HG03159 (cell line): Measurements from ENCODE around the gene DTX4.
A peak's percentile ranks its signal among the peaks of the same experiment; 100 is the strongest.

Experiments used
- ATAC-seq: cut with Tn5 transposase; IDR thresholded peaks from one replicate; pipeline ENCODE4 v1.9.1; 2021; ENCODE audit warnings: mild to moderate bottlenecking, moderate library complexity; ENCODE audit not compliant: unreplicated experiment

Gene DTX4

DNA sequence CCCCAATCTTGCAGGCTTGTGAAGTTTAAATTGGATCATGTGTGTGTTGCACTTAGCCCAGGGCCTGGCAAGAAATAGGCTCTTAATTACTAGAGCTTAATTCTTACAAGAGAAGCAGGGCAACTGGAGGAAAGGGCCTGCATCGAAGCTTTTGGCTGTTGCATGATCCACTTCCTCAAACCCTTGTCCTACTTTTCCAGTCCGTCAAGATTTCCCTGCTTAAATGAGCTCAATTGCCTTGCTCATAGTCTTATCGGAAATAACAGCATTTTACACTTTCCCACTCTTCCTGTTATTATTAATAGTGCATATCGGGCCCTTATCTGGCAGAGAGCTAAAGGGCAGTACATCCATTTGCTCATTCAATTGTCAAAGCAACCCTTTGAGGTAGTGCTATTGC is 18.1 kb downstream of the DTX4 start:
- ATAC-seq: no peak

DNA sequence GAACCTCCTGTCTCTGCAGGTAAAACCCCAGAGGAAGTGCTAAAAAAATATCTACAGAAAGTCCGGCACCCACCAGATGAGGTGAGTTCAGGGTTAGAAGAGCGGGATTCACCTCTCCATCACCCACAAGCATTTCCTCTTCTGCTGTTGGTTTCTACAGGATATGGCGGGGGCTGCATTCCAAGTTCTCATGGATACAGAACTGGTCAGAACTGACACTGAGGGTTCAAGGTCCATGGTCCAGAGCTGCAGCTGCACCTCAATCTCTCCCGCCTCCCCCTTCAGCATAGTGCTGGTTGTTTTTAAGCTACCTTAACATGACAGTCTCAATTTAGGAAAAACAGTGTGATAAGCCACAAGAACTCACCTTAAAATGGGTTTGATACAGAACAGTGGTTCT is 19.2 kb downstream of the DTX4 start:
- ATAC-seq: no peak

DNA sequence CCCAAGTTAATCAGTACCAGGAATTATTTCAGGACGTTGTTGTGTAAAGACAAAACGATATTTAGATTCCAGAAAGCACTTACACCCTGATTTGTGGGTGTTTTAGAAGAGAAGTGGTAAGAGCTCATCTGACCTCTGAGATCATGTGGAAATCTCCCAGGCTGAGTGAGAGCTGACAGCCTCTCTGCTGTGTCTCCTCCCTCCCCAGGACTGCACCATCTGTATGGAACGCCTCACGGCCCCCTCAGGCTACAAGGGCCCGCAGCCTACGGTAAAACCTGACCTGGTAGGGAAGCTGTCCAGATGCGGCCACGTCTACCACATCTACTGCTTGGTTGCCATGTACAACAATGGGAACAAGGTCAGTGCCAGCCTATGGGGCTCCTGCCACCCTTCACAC is 20.0 kb downstream of the DTX4 start:
- no peak for ATAC-seq

DNA sequence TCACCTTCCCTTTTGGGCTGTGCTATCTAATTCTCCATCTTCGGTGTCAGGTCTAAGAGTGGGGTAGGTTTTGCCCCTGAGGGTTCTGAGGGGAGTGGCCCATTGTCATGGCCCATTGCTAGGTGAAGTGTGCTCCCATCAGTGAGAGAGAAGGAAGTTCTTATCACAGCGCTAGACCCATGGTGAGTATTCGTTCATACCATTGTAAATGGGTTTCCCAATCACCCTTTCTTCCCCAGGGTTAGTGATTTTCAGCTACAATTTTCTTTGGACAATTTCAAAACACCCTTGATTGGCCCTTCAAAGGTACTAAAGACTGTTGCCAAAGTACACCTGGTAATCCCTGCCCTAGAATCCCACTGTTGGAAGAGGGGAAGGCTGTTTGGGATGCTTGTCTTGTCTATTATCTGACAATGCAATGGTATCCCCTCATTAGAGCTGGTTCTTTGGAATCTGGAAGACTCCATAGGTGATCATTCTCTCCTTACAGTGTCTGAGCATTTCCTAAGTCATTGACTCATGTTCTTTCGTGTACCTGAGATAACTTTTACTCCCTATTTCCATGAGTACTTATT is 20.6 kb downstream of the DTX4 start:
- no peak for ATAC-seq

DNA sequence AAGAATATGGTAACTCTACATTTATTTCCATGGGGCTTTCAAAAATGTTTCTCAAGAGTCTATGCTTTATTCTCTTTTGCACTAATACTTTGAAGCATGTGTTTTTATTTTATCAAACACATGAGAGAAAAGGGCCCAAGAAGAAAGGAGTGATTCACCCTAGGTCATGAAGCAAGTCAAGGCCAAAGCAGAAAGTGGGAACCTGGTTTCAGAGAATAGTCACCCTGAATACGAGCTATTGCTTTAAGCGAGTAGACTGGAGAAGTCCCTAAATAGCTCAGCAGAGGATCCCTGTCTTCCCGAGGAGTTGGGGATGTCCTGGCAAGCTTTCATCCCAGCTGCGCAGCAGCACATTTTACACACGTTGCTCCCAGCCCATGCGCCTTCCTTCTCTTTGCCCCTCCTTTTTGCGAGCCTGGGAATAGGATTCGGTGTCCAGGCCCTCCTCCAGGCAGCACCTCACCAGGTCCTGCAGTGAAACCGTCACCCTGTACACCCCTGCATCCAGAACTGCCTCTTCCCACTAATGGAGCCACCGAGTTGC is 21.7 kb downstream of the DTX4 start:
- no peak for ATAC-seq

DNA sequence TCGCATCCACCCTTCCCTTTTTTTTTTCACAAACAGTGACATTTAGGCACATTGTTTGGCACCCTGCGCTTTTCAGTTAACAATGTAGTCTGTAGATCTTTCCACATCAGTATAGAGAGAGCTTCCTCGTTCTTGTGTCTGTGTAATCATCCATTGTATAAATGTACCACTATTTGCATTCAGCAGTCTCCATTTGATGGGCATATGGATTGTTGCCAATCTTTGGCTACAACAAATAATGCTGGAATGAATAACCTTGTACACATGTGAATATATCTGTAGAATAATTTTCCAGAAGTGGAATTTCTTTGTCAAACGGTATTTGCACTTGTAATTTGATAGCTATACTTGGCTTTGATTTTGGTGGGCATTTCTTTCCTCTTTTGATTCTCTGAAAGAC is 23.7 kb downstream of the DTX4 start:
- ATAC-seq: no peak

DNA sequence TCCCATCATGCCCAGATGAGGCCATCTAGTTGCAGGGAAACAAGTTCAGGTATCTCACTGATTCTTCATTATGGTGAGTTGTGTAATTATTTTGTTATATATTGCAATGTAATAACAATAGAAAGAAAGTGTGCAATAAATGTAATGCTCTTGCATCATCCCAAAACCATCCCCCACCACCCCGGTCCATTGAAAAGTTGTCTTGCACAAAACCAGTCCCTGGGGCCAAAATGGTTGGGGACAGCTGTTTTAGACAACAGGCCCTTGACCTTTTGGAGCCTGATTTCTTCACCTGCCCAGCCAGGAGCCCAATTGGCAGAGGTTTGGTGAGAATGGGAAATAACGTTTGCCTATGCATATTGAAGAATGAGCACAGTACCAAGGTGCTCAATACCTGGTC is 24.8 kb downstream of the DTX4 start:
- ATAC-seq: no peak

DNA sequence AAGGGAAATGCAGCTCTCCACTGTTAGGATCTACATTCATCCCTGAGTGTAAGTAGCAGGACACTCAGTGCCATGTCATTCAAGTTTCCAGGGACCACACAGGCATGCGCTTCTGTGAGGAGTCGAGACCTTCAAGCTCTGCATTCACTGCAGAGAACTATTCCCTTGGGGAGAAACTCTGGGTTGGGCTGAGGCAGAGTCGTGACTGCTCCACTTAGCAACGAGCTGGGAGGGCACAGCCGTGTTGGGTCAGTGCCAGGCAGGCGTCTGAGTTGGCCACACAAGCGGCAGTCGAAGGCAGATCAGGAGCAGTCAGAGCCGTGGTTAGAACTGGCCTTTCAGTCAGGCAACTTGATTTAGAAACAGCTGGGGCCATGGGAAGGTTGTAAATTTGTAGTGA is 26.1 kb downstream of the DTX4 start:
- ATAC-seq: no peak

DNA sequence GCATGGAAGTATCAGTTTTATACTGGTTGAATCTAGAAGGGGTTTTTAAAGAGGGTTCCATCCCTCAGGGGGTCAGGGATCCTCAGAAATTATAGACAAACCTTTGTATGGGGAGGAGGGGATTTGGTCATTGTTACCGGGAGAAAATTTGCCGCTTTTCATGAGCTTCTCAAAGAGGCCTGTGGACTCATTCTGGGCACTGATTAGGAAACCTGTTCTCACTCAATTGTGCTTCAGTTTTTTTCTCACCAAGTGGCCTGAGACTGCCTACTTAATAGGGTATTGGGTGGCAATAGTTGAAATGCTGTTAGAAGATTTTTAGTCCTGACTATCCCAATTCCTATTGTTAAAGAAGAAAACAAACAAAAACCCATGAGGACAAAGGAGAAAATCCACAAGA is 26.8 kb downstream of the DTX4 start:
- no peak for ATAC-seq

DNA sequence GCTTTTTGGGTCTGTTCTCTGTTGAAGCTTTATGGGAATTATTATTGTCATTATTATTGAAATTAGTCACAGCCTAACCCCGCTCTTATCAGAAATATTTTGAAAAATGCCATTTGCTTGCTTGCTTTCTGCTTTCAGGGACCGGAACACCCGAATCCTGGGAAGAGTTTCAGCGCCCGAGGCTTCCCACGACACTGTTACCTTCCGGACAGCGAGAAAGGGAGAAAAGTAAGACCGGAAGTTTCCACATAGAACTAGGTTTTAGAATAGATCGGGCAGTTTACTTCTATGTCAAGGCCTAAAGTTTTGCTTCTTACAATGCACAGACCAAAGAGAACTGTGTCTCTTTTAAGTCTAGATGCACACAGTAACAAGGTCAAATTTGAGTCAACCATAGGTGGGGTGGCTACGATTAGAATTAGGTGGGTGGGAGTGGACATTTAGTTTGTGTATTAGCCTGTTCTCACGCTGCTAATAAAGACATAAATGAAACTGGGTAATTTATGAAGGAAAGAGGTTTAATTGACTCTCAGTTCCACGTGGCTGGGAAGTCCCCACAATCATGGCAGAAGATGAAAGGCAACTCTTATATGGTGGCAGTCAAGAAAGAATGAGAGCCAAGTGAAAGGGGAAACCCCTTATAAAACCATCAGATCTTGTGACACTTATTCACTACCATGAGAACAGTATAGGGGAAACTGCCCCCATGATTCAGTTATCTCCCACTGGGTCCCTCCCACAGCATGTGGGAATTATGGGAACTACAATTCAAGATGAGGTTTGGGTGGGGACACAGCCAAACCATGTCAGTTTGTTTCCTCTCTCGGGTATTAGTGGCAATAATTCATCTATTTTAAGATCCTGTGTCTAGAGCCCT is 27.9 kb downstream of the DTX4 start:
- peak; percentile 45 for ATAC-seq

DNA sequence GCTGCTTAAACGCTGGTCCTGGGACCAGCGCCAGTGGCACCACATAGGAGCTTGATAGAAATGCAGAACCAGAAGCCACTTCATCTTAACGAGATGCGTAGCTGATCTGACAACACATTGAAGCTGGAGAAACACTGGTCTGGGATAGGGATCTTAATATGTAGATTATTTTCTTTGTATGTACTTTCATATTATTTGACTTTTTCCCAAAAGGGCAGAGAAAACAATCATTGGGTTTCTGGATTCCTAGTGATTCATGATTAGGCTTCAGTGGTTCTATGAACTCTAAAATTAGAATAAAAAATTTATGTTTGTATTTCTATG is 28.5 kb downstream of the DTX4 start:
- ATAC-seq: no peak

DNA sequence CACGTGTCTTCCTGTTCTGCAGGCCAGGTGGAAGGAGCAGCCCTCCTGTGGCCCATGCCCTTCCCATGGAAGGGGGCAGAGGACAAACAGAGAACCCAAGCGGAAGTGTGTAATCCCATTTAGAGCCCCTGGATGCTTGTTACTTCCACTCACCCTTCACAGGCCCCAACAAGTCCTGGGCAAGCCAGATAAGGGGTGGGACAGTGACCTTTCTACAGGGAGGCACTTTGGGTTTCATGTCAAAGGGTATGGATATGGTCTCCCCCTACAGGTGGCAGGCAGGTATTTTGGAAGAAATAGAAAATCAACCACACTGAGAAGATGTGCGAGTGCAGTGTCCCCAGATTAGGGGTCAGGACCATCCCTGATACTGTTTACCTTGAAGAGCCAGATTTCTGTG is 29.4 kb downstream of the DTX4 start:
- no peak for ATAC-seq

DNA sequence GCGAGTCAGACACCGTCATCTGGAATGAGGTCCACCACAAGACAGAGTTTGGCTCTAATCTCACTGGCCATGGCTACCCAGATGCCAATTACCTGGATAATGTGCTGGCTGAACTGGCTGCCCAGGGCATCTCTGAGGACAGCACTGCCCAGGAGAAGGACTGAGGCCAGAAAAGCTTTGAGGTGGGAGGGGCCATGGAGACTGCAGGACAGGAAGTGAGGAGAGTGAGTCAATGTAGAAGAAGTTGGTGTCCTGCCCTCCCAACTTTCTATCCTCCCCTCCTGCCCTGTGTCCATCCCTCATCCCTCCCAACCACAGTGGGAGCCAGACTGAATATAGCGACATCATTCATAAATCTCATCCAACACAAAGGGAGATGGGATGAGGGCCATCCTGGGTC is 32.8 kb downstream of the DTX4 start:
- ATAC-seq: no peak

DNA sequence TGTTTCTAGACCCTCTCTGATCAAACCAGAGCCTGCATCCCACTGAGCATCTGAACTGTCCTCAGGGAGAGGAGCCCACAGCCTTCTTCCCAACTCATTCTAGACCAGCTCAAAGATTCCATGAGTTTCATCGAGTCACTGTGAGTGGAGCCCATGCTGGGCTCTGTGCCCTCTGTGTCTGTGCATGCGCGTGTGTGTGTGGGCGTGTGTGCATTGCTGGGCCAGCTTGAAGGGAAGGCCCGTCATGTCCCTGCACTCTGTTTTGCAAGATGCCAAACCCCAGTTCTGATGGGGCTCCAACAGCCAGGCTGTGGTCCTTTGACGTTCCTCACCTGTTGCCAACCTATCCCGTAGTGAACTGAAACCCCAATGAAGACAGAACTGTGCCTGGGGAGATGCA is 33.7 kb downstream of the DTX4 start:
- ATAC-seq: no peak

DNA sequence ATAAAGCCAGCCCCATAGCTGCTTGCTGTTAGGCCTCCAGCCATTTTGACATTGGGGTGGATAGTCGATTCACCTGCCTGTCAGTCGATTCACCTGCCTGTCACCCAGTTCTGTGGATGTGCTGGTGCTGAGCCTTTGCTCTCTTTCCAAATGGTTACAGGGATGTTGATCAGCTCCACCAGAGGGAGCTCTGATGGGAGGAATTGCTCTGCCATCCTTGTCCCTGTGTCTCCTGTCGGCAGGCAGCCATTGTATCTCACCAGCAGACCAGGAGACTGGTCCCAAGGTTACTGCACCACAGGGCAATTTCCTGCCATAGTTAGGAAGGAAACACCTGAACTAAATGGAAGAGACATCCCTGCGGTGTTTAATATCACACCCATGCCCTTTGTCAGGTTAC is 34.7 kb downstream of the DTX4 start:
- ATAC-seq: no peak

DNA sequence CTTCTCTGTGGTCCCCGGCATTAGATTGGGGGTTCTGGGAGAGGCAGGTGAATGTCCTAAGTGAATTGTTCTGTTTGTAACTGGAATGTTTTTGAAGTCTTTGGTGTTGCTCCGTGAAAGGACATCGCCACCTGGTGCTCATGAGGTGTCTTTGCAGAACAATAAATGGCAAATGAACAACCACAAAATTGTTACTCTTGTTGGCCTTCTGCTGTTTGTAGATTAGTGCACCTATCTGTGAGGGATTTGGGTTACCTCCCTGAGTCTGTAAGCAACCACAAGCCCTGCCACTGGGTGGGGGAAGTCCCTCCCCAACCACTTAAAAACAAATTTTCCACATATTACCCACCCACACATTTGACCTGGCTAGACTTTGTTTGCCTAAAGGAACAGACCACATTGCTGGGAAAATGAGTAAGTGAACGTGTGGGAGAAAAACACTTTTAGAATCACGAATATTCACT is 36.1 kb downstream of the DTX4 start:
- peak; percentile 64 for ATAC-seq

DNA sequence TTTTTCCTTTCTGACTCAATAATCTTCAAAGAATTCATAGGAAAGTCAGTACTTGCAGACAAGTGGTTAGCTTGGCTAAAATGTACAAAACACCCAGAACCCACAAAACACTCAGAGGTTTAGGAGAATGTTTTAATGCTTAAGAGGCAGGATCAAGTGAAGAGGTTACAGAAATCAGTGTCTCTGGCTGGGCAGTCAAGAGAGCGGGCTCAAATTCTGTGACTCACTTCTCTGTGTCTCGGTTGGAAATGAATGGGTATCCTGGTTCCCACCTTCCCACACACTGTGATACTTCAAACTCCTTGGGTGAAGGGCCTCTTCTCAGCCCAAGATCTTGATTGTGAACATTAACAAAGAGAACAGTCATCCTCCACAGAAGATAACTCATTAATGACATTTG is 37.0 kb downstream of the DTX4 start:
- no peak for ATAC-seq

DNA sequence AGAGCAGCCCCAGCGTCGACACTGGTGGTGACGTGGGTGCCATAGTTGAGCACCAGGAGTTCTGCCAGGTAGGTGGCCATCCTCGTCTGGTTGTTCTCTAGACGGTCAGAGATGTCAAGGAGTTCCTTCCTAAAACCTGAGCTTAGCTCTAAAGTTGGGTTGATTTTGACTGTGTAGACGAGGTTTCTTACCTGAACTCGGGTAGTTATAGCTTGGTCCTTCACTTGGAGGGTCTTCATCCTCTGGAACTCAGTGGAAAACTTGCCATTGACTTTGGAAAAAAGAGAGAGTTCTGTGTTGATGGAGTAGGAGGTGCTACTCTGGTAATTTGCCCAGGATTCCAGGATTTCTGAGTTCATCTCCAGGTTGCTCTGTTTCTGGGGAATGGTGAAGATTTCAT is 40.3 kb downstream of the DTX4 start:
- ATAC-seq: no peak

DNA sequence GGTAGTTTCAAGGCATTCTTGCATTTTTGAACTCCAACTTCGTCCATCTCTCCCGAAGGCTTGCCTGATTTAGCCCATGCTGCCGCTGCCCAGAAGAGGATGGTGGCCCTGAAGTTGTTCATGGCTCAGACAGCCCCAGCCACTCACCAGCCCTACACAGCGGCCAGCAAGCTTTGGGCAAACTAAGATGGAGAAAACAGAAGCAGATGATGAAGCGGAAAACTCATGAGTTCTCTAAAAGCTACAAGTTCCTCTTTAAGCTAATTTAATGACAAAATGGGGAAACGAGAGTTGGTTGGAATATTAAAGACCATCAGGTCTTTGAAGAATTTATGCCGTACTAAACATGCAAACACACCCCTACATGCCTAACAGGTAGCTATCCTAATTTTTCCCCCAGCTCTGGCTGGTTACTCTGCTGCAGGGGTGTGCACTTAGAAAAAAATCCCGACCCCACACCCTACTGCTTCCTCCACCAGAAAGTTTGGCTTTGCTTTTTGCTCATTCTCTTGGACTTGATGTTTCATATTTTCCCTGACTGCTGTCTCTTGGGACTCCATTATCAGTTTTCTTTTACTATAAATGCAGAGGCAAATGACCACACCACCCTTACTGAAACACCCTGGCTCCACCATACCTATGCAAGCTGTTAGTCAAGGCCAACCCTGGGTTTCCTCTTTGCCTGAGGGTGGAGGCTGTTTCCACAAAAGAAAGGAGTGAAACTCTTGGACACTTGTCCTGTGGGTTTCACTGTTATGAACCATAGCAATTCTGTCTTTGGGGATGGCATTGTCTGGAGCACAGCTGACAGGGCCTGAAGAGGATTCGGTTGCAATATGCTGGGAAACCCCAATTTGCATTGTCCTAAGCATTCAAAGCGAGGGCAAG is 41.1 kb downstream of the DTX4 start, which contains the start of gene MPEG1:
MPEG1 (minus strand) TSS at position 184 of the 888 bp plus-strand sequence; CDS start at position 122, 62 bp downstream.
- no peak for ATAC-seq

DNA sequence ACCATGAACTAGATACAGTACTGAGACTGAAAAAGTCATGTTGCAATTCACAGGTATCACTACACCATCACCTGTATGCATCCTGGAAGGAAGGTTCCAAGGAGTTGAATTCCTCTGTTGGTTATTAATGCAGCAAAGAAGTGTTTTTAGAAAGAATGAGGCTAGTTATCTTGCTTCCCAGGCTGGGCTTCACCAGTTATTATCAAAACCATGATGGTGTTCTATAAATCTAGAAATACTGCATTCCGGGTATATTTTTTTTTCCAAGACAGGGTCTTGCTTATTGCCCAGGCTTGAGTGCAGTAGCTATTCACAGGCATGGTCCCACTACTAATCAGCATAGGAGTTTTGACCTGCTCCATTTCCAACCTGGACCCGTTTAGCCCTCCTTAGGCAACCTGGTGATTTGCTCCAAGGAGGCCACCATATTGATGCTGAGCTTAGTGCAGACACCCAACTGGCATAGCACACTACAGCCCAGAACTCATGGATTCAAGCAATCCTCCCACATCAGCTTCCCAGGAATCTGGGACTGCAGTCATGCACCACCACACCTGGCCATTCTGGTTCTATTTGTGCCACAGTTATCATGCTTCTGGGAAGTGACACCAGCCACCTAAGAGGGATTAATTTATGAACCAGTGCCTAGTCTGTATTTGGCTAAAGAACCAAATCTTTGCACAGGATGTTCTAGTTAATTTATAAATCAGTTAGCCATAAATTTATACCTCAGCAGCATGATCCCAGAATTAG is 42.4 kb downstream of the DTX4 start:
- ATAC-seq: no peak
